HL-60 (cell line): ENCODE data around the gene CITED2.

Source experiments
- DNase-seq, 2 experiments: peaks; one replicate each; pipeline ENCODE4 v3.0.0-alpha.2; 2010 to 2020; ENCODE audit warnings: low read depth in 1 of 2, low spot score in 1 of 2
- H3K27ac ChIP-seq: fragments of 250-450 bp; sonication (Bioruptor Pico); replicated peaks from 2 replicates; pipeline ENCODE4 v1.5.1; 2020; ENCODE audit warnings: mild to moderate bottlenecking, moderate library complexity
- H3K27me3 ChIP-seq: fragments of 250-450 bp; sonication (Bioruptor Pico); 2 replicates; pipeline ENCODE4 v1.5.1; 2021; ENCODE audit warnings: mild to moderate bottlenecking, moderate library complexity; ENCODE audit not compliant: insufficient read depth, poor library complexity, severe bottlenecking
- H3K4me3 ChIP-seq: replicated peaks from 2 replicates; pipeline ENCODE4 v1.5.1; 2011; ENCODE audit warnings: mild to moderate bottlenecking, control low read depth, low read length; ENCODE audit not compliant: insufficient read depth
- GABPA ChIP-seq: IDR thresholded peaks from 2 replicates; pipeline ENCODE4 v1.6.1; 2012; ENCODE audit warnings: low read depth
- POLR2AphosphoS5 ChIP-seq: IDR thresholded peaks from 2 replicates; pipeline ENCODE4 v1.6.1; 2012; ENCODE audit warnings: low read depth
- SPI1 ChIP-seq: IDR thresholded peaks from 2 replicates; pipeline ENCODE4 v1.6.1; 2012; ENCODE audit warnings: low read depth, mild to moderate bottlenecking, borderline replicate concordance
- TF ChIP-seq, protein P1 (sequence below): IDR thresholded peaks from 2 replicates; pipeline ENCODE4 v1.6.1; 2012; ENCODE audit warnings: low read depth; ENCODE audit not compliant: insufficient replicate concordance
- TF ChIP-seq, protein P2 (sequence below): IDR thresholded peaks from one replicate; pipeline ENCODE4 v1.5.1; 2011; ENCODE audit warnings: low read length, control low read depth, inconsistent platforms; ENCODE audit not compliant: insufficient read depth

CITED2 gene

DNA sequence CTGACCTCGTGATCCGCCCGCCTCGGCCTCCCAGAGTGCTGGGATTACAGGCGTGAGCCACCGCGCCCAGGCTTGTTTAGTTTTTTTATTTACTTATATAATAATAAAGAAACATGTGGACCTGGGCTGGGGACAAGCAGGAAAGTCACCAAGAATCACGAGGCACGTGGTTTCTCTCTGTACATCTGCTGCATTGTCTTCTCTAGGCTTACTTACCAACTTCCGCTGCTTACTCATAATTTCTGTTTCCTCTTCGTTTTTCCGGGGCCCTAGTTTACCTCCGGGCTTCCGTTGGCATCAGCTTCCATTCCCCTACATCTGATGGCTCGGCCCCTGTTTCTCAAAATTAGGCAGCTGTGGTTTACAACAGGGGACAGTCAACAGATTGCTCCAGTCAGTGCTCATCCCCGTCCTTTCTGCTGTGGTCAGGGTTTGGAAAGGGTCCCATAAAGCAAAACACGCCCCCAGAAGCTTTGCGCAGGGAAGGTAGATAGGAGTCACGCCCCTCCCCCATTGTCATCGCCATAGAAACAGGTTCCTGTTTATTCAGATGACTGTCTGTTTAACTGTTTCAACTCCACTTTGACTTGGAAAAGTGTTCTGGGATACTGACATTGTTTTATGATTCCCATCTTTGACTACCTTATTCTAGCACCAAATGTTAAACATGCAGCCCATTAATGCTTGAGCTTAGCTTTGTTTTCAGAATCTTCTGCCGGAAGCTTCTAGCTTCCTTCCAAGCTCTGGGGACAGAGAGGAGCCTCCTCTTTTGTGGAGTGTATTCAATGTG is 50.7 kb downstream of the CITED2 start:
- H3K27ac ChIP-seq: peak overlapping the region; percentile 98
- DNase-seq: peak; percentile 87 to 94
- TF ChIP-seq, protein P1, sequence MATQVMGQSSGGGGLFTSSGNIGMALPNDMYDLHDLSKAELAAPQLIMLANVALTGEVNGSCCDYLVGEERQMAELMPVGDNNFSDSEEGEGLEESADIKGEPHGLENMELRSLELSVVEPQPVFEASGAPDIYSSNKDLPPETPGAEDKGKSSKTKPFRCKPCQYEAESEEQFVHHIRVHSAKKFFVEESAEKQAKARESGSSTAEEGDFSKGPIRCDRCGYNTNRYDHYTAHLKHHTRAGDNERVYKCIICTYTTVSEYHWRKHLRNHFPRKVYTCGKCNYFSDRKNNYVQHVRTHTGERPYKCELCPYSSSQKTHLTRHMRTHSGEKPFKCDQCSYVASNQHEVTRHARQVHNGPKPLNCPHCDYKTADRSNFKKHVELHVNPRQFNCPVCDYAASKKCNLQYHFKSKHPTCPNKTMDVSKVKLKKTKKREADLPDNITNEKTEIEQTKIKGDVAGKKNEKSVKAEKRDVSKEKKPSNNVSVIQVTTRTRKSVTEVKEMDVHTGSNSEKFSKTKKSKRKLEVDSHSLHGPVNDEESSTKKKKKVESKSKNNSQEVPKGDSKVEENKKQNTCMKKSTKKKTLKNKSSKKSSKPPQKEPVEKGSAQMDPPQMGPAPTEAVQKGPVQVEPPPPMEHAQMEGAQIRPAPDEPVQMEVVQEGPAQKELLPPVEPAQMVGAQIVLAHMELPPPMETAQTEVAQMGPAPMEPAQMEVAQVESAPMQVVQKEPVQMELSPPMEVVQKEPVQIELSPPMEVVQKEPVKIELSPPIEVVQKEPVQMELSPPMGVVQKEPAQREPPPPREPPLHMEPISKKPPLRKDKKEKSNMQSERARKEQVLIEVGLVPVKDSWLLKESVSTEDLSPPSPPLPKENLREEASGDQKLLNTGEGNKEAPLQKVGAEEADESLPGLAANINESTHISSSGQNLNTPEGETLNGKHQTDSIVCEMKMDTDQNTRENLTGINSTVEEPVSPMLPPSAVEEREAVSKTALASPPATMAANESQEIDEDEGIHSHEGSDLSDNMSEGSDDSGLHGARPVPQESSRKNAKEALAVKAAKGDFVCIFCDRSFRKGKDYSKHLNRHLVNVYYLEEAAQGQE: no peak
- peak; percentile 70 for TF ChIP-seq GABPA
- TF ChIP-seq POLR2AphosphoS5: peak; percentile 91
- peak; percentile 51; the same call in 1 of the 2 replicates for TF ChIP-seq SPI1
- TF ChIP-seq, protein P2, sequence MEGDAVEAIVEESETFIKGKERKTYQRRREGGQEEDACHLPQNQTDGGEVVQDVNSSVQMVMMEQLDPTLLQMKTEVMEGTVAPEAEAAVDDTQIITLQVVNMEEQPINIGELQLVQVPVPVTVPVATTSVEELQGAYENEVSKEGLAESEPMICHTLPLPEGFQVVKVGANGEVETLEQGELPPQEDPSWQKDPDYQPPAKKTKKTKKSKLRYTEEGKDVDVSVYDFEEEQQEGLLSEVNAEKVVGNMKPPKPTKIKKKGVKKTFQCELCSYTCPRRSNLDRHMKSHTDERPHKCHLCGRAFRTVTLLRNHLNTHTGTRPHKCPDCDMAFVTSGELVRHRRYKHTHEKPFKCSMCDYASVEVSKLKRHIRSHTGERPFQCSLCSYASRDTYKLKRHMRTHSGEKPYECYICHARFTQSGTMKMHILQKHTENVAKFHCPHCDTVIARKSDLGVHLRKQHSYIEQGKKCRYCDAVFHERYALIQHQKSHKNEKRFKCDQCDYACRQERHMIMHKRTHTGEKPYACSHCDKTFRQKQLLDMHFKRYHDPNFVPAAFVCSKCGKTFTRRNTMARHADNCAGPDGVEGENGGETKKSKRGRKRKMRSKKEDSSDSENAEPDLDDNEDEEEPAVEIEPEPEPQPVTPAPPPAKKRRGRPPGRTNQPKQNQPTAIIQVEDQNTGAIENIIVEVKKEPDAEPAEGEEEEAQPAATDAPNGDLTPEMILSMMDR: no peak

More for the DNA sequence above, 50.7 kb downstream of the CITED2 start:
- Histone ChIP-seq H3K4me3 (no peak overlapping the region), H3K27me3 (no peaks in the 10 kb centered on the region)
